HG03575 (cell line): ENCODE measurements around the gene ANKRD52.
"Not testable (repeated sequence)": the region's sequence is repeated elsewhere in the genome, so short reads cannot be mapped to it uniquely, and the experiment has no call there.

ENCODE experiments used
- ATAC-seq: cut with Tn5 transposase; IDR thresholded peaks from one replicate; pipeline ENCODE4 v1.9.1; 2021; ENCODE audit not compliant: unreplicated experiment, insufficient number of reproducible peaks, low FRiP score; ENCODE audit errors: extremely low read depth

The ANKRD52 gene

GRCh38 chr12:56258068-56258819 is at the start of gene ANKRD52:
Gene ANKRD52, minus strand, starts transcription at chr12:56258384. Its CDS starts 115 bp downstream, at chr12:56258269.
- ATAC-seq = no peak

DNA sequence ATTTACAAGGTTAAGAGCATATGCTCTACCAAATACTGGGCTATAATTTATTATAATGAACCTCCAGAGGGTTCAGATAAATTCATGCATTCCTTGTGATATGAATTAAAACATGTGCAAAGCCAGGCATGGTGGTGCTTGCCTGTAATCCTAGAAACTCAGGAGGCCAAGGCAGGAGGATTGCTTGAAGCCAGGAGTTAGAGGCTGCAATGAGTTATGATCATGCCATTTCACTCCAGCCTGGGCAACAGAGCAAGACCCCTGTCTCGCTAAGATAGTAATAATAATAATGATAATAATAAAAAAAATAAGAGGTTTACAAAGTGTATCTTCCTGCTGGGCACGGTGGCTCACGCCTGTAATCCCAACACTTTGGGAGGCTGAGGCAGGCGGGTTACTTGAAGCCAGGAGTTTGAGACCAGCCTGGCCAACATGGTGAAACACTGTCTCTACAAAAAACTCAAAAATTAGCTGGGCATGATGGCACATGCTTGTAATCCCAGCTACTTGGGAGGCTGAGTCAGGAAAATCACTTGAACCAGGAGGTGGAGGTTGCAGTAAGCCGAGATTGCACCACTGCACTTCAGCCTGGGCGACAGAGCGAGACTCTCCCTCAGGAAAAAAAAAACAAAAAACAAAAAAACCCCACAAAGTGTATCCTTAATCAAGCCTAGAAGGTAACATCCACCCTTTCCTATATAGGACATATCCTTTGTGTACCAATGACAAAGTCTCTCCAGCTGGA is 49.2 kb upstream of the ANKRD52 start:
- no peak for ATAC-seq

- ATAC-seq = no peak
Observed at GRCh38 chr12:56304872-56305590, 46.8 kb upstream of the ANKRD52 start.

- ATAC-seq = no peak
Observed at GRCh38 chr12:56304276-56304675, 46.1 kb upstream of the ANKRD52 start.

- no peak for ATAC-seq
Observed at GRCh38 chr12:56300644-56301464, 42.7 kb upstream of the ANKRD52 start.

DNA sequence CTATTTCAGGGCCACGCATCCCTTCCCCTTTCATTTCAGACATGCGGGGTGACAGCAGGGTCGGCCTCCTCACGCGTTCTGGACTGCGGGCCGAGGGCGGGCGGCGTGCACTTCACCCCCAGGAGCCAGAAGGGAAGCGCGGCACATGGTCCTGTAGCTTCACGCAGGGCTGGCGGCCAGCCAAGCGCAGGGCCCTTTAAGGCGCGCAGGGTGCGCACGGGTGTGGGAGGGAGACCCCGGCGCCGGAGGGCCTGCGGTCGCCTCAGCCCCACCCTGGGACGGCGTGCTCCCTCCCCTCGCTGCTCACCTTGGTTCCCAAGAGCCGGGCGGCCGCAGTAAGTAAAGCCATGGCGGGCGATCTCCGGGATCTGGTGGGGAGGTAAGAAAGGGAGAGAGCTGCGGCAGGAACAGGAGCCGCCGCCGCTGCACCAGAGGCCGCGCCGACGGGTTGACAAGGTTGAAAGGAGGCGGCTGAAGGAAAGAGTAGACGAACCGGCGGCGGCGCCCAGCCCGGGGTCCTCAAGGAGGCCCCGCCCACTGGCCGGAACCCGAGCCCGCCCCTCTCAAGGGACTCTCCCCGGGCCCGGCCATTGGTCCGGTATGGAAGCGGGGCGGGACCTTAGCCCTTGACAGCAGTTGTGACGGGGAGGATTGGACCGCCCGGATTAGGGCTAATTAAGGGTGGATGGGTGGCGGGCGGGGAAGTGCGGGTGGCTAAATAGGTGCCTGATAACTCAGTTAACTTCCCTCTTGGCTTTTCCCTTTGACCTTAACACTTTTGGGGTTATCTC is 41.9 kb upstream of the ANKRD52 start, which contains the start of gene CS:
TSS of gene CS (minus strand) at position 478 of the 791 bp plus-strand sequence. CDS start at position 349, 129 bp downstream.
- peak; percentile 51 for ATAC-seq

DNA sequence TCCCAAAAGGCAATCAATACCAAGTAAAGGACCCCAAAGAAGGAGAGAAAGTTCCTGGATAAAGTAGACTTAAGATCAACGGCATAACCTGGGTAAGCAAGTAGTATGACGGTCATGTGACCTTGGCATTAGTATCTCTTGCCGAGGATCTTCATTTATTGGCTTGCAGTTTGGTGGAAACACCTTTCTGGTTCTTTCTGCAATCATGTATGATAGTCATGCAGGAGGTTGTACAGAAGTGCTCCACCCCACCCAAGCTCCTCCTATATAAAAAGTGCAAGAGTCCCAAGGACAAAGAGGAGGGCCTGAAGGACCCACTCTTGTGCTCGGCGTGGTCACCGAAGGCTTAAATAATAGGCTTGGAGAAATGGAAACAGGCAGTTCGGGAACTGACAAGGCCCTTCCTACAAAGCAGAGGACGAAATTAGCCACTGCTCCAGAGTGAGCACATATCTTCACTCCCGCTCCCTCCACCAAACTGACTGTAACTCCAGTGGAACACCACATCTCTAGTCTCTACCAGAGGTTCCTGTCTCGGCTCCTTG is 41.2 kb upstream of the ANKRD52 start:
- ATAC-seq = no peak

DNA sequence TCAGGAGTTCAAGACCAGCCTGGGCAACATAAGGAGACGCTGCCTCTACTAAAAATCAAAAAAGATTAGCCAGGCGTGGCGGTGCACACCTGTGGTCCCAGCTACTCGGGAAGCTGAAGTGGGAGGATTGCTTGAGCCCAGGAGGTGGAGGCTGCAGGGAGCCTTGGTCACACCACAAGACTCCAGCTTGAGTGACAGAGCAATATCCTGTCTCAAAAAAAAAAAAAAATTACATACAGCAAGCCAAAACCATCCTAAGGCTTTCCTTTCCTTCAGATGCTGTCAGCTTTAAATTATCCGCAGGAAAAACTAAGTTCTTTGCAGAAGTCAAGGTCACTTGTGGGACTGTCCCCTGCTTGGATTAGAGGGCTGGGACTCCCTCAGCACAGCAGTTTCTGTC is 40.6 kb upstream of the ANKRD52 start:
- ATAC-seq = no peak

DNA sequence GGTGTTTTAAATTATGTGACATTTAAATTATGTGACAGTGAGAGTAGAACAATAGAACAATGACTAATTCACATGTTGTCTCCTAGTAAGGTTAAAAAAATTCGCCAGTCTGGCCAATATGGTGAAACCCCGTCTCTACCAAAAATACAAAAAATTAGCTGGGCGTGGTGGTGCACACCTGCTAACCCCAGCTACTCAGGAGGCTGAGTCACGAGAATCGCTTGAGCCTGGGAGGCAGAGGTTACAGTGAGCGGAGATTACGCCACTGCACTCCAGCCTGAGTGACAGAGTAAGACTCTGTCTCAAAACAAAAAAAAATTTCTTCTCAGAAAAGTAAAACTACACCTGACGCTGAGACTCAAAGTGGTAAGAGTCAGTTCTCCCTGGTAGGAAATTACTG is 39.2 kb upstream of the ANKRD52 start:
- no peak for ATAC-seq

DNA sequence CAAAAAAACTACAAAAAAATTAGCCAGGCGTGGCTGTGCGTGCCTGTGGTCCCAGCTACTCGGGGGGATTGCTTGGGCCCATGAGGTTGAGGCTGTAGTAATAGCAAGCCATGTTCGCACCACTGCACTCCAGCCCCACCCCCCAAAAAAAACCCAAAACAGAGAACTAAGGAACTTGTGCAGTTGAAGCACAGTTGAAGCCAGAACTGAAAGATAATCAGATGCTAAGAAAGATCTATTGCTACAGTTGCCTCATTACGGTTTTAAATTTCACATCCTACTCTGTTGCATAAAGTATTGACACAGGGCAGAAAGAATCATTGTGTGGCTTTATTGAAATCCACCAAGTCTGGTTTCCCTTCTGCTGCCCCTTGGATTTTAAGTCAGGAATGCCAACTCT is 38.1 kb upstream of the ANKRD52 start:
- ATAC-seq = no peak

DNA sequence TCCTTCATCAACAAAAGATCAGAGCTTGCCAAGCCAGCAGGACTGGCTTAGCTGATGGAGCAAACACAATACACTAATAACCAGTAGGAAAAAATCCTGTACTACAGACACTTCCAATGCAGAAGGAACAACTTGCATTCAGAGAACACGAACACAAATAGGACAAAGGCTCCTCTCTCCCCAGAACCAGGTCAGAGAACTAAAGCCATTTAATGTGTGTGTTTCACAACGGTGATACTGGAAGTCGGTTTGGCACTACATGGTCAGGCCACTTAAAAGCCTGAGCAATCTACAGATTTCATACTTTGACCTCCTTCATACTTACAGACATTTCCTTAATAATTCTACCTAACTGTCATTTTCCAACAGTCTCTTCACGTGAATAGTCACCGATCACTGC is 35.6 kb upstream of the ANKRD52 start:
- no peak for ATAC-seq

GRCh38 chr12:56288705-56289387 is 30.7 kb upstream of the ANKRD52 start:
- ATAC-seq = no peak

DNA sequence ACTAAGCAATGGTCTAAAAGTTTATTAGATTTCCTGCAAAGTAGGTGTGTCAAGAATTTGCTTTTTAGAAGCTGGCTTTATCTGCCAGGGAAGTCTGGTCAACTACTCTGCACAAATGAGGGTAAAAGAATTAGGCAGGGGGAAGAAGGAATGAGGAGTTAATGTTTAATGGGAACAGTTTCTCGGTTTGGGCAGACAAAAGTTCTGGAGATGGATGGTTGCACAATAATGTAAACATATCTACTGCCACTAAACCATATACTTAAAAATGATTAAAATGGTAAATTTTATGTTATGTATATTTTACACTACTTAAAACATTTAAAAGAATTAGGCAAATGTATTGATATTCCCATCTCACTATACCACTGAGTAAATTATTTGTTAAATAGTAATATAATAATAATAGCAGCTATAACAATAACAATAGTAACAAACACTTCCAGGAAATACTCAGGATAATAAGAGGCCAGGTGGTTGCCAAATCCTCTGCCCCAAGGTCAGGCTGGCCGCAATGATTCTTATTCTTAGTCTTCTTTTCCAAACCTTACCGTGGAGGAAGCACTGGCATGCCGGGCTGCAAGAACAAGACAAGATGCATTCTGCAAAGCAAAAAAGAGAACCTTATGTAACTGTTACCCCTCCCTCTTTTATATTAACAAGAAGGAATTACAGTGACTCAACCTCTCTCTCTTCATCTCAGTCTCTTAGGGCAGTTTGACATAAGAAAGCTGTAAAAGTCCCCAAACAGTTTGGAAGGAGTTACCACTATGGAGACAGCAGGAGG is 28.1 kb upstream of the ANKRD52 start:
- ATAC-seq = no peak

GRCh38 chr12:56284263-56284662 is 26.1 kb upstream of the ANKRD52 start:
- not testable (repeated sequence) for ATAC-seq

- no peak for ATAC-seq
Observed at GRCh38 chr12:56282579-56282978, 24.4 kb upstream of the ANKRD52 start.

DNA sequence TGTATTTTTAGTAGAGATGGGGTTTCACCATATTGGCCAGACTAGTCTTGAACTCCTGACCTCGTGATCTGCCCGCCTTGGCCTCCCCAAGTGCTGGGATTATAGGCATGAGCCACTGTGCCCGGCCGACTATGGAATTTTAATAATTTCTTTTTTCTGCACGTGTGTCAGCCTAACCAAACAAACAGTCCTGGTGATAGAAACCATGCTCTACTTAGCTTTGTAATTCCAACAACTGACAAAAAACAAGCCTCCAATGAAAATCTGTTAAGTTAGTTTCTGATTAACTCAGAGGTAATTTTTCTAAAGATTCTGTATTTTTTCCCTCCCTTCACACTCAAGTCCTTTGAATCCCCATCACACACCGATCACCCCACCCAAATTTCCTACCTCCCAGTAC is 23.8 kb upstream of the ANKRD52 start:
- ATAC-seq = no peak

DNA sequence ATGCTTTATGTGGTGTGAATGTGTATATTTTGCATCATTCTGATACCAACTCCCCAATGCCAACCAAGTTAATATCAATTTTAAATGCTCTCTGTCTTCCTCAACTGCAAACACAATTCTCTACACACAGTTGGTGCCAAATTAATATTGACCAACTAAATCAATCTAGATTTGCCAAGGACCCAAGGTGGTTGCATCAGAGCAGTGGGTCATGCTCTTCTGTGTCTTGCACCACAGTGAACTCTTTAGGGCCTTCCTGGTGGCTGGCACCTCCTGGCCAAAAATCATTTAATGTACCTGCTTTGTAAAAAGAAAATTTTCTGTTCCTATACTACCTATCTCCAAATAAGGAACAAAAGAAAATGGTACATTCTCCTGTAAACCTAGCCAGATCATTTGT is 22.7 kb upstream of the ANKRD52 start:
- ATAC-seq = no peak
